Activated naive CD8-positive, alpha-beta T cell treated with anti-CD3 and anti-CD28 coated beads, Interleukin-2, amount 10 ng/mL, durations not matched to agents 7 days and 5 days (primary cell): ENCODE results near the gene MXRA8. TPM values are rescaled to one million over a fixed set of nuclear protein-coding genes. Genes with fewer than 3 reads are reported as not detected.

Experiments
- ATAC-seq: fragments of 150-1000 bp; cut with Tn5 transposase; one replicate; pipeline ENCODE4 v1.10.0; 2021; ENCODE audit warnings: low read depth, moderate library complexity
- POLR2A ChIA-PET: fragments of 350-600 bp; sonication (Branson Sonifier 250); formaldehyde crosslinking; loops from one replicate; lab custom pipeline; 2021; ENCODE audit warnings: antibody characterized with exemption; lab: Charles Lee
- DNase-seq: peaks from one replicate; pipeline ENCODE4 v3.0.0; 2021
- H3K27ac Mint-ChIP-seq: one replicate; pipeline ENCODE4 v1.8.0; 2022; ENCODE audit warnings: mild to moderate bottlenecking, mixed read lengths
- H3K27me3 Mint-ChIP-seq: one replicate; pipeline ENCODE4 v1.8.0; 2022; ENCODE audit warnings: mild to moderate bottlenecking, moderate library complexity, mixed read lengths
- H3K36me3 Mint-ChIP-seq: one replicate; pipeline ENCODE4 v1.8.0; 2021; ENCODE audit warnings: mild to moderate bottlenecking, mixed read lengths
- H3K4me1 Mint-ChIP-seq: one replicate; pipeline ENCODE4 v1.8.0; 2021; ENCODE audit warnings: mixed read lengths
- H3K4me3 Mint-ChIP-seq: one replicate; pipeline ENCODE4 v1.8.0; 2022; ENCODE audit warnings: mild to moderate bottlenecking, moderate library complexity, mixed read lengths
- H3K9me3 Mint-ChIP-seq: one replicate; pipeline ENCODE4 v1.8.0; 2021; ENCODE audit warnings: mixed read lengths
- microRNA-seq: library from miRNA; unstranded; fragments of <30 nt; microRNA quantifications from one replicate; pipeline ENCODE4 v1.2.0, GENCODE V29; 2022
- total RNA-seq, 2 experiments: library from RNA; stranded (reverse); gene quantifications; one replicate each; pipeline ENCODE4 v1.2.3, GENCODE V29; 2021

The MXRA8 gene
- total RNA-seq, 2 experiments from 2014 or later: 0.51 to 1.2 TPM

DNA sequence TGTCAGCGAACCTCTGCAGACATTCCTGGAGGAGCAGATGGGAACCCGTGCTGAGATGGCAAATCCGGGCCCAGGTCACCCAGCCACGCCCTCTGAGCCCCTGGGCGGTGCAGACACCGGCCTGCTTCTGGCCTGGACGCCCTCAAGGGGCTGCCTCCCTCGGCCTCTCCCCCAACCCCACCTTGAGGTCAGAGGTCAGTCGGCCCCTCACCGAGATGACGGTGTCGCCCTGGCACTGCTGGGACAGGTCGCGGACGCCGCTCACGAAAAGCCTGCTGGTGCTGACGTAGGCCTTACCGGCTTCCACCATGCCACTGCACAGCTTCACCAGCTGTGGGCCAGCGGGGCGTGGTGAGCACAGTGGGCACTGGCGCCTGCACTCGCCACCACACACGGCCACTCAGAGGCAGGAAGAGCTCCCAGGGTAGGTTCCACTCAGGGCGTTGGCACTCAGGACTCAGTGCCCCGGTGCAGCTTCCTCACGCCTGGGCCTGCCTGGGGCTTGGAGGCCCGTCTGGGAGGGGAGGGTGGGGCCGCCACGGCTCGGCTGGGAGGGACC is 55.3 kb downstream of the MXRA8 start:
- Mint-ChIP-seq H3K9me3 (no peaks in the 10 kb centered on the region), H3K36me3 (no peaks in the 10 kb centered on the region), H3K4me3 (no peak overlapping the region), H3K27me3 (no peaks in the 10 kb centered on the region), H3K4me1 (peaks cover 14% of the 10 kb centered on the region), H3K27ac (no peak overlapping the region)
- POLR2A ChIA-PET: no interaction called here
- ATAC-seq: no peak
- DNase-seq: no peak

Small RNA genes within 50 kb of the gene (microRNA-seq; reads per million reads assigned to microRNA genes)
- gene MIR6727: not detected
- gene MIR6808: not detected

Other genes starting within 250 kb of the MXRA8 start
- 10 to 100 TPM; 22.7 to 23.0 TPM for gene C1orf159, start 242.5 kb downstream of the MXRA8 start, total RNA-seq
- not detected for gene TTLL10, start 184.7 kb downstream of the MXRA8 start, total RNA-seq
- 10 to 100 TPM; 11.4 to 15.0 TPM for gene TNFRSF18, start 152.0 kb downstream of the MXRA8 start, total RNA-seq
- 1 to 10 TPM; 2.4 to 3.1 TPM for gene TNFRSF4, start 144.4 kb downstream of the MXRA8 start, total RNA-seq
- 100 to 1,000 TPM in 1 of 2 experiments, 10 to 100 TPM in 1; 99.1 to 103 TPM for gene SDF4, start 126.6 kb downstream of the MXRA8 start, total RNA-seq
- 10 to 100 TPM; 19.1 to 19.6 TPM for gene B3GALT6, start 126.3 kb downstream of the MXRA8 start, total RNA-seq
- gene C1QTNF12, start 111.8 kb downstream of the MXRA8 start, total RNA-seq: 1 to 10 TPM; 2.2 to 4.4 TPM
- 10 to 100 TPM; 75.7 to 78.1 TPM for gene UBE2J2, start 84.7 kb downstream of the MXRA8 start, total RNA-seq
- gene SCNN1D, start 78.1 kb downstream of the MXRA8 start, total RNA-seq: 1 to 10 TPM; 8.0 to 8.4 TPM
- 10 to 100 TPM; 80.2 to 86.3 TPM for gene ACAP3, start 50.6 kb downstream of the MXRA8 start, total RNA-seq
- 10 to 100 TPM; 22.3 to 22.4 TPM for gene PUSL1, start 50.0 kb downstream of the MXRA8 start, total RNA-seq
- gene INTS11, start 33.9 kb downstream of the MXRA8 start, total RNA-seq: 100 to 1,000 TPM; 143 to 158 TPM
- gene CPTP, start 33.8 kb downstream of the MXRA8 start, total RNA-seq: 10 to 100 TPM; 19.3 TPM
- 1 to 10 TPM; 1.2 to 1.3 TPM for gene TAS1R3, start 27.3 kb downstream of the MXRA8 start, total RNA-seq
- gene DVL1, start 9.1 kb downstream of the MXRA8 start, total RNA-seq: 10 to 100 TPM; 35.5 to 37.4 TPM
- 10 to 100 TPM; 87.3 to 97.1 TPM for gene AURKAIP1, start 16.7 kb upstream of the MXRA8 start, total RNA-seq
- gene CCNL2, start 40.8 kb upstream of the MXRA8 start, total RNA-seq: 100 to 1,000 TPM; 201 to 211 TPM
- 100 to 1,000 TPM in 1 of 2 experiments, 10 to 100 TPM in 1; 98.6 to 101 TPM for gene MRPL20, start 48.7 kb upstream of the MXRA8 start, total RNA-seq
- not detected for gene ANKRD65, start 62.7 kb upstream of the MXRA8 start, total RNA-seq
- under 1 TPM; 0.36 to 0.85 TPM for gene VWA1, start 77.1 kb upstream of the MXRA8 start, total RNA-seq
- 1 to 10 TPM; 1.0 to 1.7 TPM for gene ATAD3C, start 91.1 kb upstream of the MXRA8 start, total RNA-seq
- gene ATAD3B, start 113.2 kb upstream of the MXRA8 start, total RNA-seq: 10 to 100 TPM; 35.2 to 37.9 TPM
- 10 to 100 TPM; 32.6 to 33.6 TPM for gene ATAD3A, start 153.6 kb upstream of the MXRA8 start, total RNA-seq
- gene TMEM240, start 182.1 kb upstream of the MXRA8 start, total RNA-seq: 1 to 10 TPM; 1.2 to 1.9 TPM
- 100 to 1,000 TPM; 118 TPM for gene SSU72, start 216.3 kb upstream of the MXRA8 start, total RNA-seq
- 1 to 10 TPM; 4.4 to 4.6 TPM for gene FNDC10, start 241.6 kb upstream of the MXRA8 start, total RNA-seq